Measurements from ENCODE around the gene PPFIA2.

GRCh38 chr12:81370456-81370855 lies 388.7 kb downstream of the PPFIA2 start:
- TF ChIP-seq CTCF (conservative IDR thresholded peaks at IDR 0.05; ENCODE audit: low read depth, low read length), result no peak
- TF ChIP-seq EZH2 (IDR thresholded peaks at IDR 0.05; ENCODE audit: low read length, unreplicated experiment), result no peak
- no peak for TF ChIP-seq EZH2phosphoT487 (IDR thresholded peaks at IDR 0.05; ENCODE audit: borderline replicate concordance, low read length)

Measured in PC-3 (cell line).